Stimulated activated CD8-positive, alpha-beta memory T cell treated with anti-CD3 and anti-CD28 coated beads, Interleukin-12 subunit alpha, Interleukin-12 subunit beta, amount 100 ng/mL, for 4 hours (primary cell): Measurements from ENCODE around the gene INHA.

Experiments
- DNase-seq: peaks from one replicate; pipeline ENCODE4 v3.0.0-alpha.2; 2020; ENCODE audit warnings: low read depth

Gene INHA

DNA sequence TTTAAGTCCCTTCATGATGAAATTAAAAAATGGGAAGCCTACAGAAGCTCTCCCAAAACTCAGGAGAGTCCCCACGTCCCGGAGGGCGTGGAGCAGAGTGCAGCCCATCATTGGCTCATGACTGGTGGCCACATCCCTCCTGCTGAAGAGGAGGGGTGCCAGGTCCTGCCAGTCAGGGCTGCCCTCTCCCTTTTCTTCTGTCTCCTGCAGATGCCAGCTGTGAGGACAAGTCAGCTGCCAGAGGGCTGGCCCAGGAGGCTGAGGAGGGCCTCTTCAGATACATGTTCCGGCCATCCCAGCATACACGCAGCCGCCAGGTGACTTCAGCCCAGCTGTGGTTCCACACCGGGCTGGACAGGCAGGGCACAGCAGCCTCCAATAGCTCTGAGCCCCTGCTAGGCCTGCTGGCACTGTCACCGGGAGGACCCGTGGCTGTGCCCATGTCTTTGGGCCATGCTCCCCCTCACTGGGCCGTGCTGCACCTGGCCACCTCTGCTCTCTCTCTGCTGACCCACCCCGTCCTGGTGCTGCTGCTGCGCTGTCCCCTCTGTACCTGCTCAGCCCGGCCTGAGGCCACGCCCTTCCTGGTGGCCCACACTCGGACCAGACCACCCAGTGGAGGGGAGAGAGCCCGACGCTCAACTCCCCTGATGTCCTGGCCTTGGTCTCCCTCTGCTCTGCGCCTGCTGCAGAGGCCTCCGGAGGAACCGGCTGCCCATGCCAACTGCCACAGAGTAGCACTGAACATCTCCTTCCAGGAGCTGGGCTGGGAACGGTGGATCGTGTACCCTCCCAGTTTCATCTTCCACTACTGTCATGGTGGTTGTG, 2.6 kb downstream of the INHA start:
- DNase-seq = no peak

GRCh38 chr2:219575566-219576504, 3.7 kb downstream of the INHA start:
- no peak for DNase-seq

- DNase-seq = no peak
These were observed 4.6 kb downstream of the INHA start for GRCh38 chr2:219576505-219577388.

GRCh38 chr2:219578811-219579613, 6.9 kb downstream of the INHA start:
- DNase-seq = no peak

DNA sequence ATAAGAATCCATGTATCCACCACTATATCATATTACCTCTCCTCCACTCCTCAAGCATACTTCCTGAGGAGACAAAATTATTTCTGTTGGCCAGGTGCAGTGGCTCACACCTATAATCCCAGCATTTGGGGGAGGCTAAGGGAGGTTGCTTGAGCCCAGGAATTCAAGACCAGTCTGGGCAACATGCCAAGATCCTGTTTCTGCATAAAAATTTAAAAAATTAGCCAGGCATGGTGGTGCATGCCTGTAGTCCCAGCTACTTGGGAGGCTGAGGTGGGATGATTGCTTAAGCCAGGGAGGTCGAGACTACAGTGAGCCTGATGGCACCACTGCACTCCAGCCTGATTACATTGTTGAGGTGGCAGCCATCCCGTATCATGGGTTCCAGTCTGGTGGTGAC, 9.2 kb downstream of the INHA start:
- DNase-seq = no peak

- DNase-seq = no peak
These were observed 19.0 kb downstream of the INHA start for GRCh38 chr2:219591091-219591490.

DNA sequence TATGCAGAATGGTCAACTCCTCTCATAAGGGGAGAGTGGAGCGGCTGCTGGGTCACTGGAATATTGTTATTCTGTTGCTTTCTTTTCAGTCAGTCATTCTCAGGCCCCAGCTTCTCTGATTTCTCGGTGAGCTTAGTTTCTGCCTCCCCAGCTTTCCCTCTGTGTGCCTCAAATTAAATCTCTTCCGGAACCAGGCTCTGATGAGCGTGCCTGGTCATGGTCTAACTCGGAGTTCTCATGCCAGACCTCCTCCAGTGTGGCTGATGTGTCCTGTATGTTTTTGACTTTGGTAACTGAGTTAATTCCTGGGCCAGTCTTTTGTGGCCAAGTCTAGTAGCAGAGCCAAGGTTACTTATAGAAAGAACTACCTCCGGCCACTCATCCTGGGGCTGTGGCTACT, 20.6 kb downstream of the INHA start:
- no peak for DNase-seq

DNA sequence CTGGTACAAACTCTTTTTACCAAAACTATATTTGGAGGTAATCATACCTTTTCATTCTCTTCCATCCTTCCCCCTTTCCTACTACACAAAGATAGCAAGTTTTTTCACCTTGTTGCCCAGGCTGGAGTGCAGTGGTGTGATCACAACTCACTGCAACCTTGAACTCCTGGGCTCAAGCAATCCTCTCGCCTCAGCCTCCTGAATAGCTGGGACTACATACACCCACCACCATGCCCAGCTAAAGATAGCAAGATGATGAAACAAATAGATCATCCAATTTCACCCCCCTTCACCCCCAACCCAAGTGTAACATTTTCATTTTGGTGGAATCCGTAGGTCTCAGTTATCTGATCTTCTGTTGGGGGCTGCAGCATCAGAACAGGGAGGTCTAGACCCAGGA, 21.0 kb downstream of the INHA start:
- DNase-seq = no peak

DNA sequence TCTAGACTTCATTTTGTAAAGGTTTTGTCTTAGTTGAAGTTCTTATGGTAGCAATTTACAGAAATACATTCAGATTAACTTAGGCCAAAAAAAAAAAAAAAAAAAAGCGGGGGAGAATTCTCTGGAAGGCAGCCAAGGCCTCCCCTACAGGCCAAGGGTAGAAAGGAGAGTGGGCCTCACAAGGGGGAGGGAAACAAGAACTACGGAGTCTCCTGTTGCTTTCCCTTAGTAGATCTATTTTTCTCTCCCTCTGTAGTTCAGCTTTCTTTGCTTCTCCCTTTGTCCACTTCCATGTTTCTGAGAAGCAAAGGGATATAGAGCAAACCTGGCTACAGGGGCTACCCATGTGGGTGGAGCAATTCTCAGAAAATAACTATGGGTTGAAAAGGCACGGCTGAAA, 23.1 kb downstream of the INHA start:
- DNase-seq = no peak

DNA sequence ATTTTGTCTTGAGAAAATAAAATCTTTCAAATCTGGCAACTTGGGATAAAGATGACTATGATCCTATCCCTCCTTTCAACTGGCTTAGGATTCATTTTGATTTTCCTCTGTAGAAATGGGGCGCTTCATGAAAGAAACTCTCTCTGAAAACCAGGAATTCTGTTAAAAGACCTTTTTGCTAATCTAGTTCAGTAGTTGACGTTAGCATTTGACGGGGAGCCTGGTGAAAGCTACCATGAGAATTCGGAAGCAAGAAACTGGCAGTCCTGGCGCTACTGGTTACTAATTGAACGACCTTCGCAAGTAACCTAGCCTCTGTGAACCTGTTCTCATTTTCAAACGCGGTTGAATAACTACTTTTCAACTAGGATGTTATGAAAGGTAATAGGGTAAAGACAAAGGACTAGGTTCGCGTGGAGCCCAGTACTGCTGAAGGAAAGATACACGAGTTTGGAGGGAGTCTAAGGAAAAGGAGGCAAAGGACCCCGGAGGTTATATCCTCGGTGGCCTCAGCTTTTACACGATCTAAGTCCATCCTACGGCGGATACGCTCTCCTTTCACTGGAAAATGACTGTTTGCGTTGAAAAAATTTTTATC, 24.9 kb downstream of the INHA start:
- DNase-seq = no peak

GRCh38 chr2:219597552-219598307, 25.6 kb downstream of the INHA start, which contains the start of gene STK11IP:
Gene STK11IP, plus strand, starts transcription at chr2:219597857. Its CDS starts 263 bp downstream, at chr2:219598120.
- peak; percentile 82 for DNase-seq

- no peak for DNase-seq
These were observed 26.4 kb downstream of the INHA start for GRCh38 chr2:219598308-219599078.

DNA sequence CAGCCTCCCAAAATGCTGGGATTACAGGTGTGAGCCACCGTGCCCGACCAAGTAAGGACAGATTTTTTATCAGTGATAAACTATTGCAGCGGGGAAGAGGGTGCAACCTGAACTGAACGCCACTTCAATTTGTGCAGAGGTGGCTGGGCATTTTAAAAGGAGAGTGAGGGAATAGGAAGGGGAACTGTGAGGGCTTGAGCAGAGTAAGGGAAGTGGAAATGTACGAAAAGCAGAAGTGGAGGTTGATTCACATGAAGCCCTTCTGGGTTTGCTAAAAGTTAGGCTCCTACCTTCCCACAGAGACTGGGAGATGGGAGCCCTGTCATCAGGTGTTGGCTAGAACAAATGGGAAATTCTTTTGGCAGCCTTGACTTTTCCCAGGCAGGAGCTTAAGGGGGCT, 31.7 kb downstream of the INHA start:
- DNase-seq = no peak

GRCh38 chr2:219605607-219605954, 33.5 kb downstream of the INHA start:
- no peak for DNase-seq

DNA sequence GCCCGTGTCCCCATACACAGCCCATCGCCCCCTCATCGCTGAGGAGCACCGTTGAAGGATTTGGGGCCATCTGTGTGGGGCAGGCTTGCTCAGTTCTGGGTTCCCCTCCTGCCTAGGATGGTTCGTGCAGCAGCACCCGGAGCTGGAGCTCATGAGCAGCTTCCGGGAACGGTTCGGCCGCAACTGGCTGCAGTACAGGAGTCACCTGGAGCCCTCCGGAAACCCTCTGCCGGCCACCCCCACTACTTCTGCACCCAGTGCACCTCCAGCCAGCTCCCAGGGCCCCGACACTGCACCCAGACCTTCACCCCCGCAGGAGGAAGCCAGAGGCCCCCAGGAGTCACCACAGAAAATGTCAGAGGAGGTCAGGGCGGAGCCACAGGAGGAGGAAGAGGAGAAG, 35.8 kb downstream of the INHA start:
- no peak for DNase-seq

DNA sequence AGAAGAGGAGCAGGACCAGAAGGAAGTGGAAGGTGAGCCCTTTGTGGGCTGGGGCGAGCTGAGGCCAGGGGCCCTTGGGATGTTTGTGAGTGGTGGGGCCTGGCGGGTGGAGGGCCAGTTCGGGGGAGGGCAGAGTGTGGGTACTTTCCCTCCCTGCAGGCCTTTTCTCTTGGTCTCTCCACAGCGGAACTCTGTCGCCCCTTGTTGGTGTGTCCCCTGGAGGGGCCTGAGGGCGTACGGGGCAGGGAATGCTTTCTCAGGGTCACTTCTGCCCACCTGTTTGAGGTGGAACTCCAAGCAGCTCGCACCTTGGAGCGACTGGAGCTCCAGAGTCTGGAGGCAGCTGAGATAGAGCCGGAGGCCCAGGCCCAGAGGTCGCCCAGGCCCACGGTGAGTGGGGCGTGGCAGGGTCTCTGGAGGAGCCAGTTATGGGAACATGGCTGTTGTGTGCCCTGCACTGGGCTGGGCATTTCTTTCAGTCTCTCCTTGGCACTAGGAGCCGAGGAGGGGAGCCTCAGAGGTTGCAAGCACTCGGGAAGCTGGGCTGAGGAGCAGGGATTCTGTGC, 36.4 kb downstream of the INHA start:
- no peak for DNase-seq

DNA sequence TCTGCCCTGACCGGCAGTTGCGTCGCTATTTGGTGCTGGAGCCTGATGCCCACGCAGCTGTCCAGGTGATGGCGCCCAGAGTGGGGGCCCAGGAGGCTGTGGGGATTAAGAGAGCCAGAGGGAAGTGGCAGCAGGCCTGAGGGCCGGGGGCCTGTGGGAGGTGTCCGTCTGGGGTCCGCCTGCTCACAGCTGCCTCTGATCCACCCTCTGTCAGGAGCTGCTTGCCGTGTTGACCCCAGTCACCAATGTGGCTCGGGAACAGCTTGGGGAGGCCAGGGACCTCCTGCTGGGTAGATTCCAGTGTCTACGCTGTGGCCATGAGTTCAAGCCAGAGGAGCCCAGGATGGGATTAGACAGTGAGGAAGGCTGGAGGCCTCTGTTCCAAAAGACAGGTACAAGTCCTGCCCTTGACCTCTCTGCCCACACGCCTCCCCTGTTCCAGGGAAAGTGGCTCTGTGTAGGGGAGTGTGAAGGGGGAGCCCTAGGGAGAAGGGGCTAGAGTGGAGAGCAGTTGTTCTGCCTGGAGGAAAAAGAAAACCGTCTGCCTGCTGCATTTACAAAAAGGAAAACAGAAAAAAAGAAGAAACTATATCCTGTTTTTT, 37.1 kb downstream of the INHA start:
- no peak for DNase-seq

- DNase-seq = no peak
These were observed 39.2 kb downstream of the INHA start for GRCh38 chr2:219611306-219611705.
